Measurements from ENCODE around the gene RET.

DNA sequence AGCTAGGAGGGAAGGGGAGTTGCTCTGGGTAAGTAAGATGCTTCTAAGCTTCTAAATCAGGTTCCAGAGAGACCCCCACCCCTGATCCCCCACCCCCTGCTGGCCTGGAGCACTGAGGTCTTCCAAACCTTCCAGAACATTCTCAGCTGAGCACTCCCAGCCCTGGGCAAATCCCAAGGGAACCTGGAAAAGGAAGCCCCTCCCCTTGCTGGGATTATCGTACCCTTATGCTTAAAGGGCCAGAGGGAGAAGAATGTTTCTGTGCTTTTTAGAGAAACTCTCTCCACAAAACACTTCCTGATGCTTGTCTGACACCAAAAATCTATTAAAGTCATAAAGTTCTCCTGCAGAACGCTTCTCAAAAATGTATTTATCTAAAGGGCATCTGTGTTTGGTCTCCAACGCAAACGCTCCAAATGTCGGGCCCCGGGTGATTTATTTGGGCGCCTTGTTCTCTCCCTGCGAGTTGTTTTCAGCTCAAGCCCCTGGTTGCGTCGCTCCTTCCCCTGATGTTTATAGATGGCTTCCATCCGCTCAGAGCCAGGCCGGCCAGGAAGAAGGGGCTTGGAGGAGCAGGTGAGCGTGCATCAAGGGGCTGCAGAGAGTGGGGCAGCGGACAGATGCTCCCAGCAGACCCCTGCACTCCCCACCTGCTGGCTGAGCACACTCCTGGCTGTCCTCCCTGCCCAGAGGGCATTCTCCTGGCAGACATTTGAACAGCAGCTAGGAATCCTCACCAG lies 8.2 kb upstream of the RET start:
- TF ChIP-seq, protein P1, sequence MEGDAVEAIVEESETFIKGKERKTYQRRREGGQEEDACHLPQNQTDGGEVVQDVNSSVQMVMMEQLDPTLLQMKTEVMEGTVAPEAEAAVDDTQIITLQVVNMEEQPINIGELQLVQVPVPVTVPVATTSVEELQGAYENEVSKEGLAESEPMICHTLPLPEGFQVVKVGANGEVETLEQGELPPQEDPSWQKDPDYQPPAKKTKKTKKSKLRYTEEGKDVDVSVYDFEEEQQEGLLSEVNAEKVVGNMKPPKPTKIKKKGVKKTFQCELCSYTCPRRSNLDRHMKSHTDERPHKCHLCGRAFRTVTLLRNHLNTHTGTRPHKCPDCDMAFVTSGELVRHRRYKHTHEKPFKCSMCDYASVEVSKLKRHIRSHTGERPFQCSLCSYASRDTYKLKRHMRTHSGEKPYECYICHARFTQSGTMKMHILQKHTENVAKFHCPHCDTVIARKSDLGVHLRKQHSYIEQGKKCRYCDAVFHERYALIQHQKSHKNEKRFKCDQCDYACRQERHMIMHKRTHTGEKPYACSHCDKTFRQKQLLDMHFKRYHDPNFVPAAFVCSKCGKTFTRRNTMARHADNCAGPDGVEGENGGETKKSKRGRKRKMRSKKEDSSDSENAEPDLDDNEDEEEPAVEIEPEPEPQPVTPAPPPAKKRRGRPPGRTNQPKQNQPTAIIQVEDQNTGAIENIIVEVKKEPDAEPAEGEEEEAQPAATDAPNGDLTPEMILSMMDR (IDR thresholded peaks at IDR 0.05) = no peak
- TF ChIP-seq EP300 (IDR thresholded peaks at IDR 0.05) = no peak
- TF ChIP-seq POLR2AphosphoS5 (IDR thresholded peaks at IDR 0.05) = no peak

All from sigmoid colon (tissue), 4 donors.